Activated T-cell treated with anti-CD3 and anti-CD28 coated beads for 1 hour (primary cell): ENCODE data around the gene RNF43.
"Not testable (repeated sequence)": the region's sequence is repeated elsewhere in the genome, so short reads cannot be mapped to it uniquely, and the experiment has no call there.

Source experiments
- DNase-seq: peaks from one replicate; pipeline ENCODE4 v3.0.0-alpha.2; 2020; ENCODE audit warnings: low read depth

Gene RNF43

DNA sequence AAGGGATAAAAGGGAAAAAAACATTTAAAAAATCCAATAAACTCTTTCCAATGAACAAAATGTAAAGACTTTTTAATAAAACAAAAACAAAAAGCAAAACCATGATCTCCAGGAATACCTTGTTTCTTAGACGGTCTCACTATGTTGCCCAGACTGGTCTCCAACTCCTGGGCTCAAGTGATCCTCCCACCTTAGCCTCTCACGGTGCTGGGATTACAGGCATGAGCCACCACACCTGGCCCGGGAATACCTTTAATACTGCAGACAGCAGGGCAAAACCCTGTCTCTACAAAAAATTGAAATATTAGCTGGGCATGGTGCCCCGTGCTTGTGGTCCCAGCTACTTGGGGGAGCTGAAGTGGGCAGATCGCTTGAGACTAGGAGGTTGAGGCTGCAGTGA, 7.9 kb downstream of the RNF43 start:
- DNase-seq: no peak

DNA sequence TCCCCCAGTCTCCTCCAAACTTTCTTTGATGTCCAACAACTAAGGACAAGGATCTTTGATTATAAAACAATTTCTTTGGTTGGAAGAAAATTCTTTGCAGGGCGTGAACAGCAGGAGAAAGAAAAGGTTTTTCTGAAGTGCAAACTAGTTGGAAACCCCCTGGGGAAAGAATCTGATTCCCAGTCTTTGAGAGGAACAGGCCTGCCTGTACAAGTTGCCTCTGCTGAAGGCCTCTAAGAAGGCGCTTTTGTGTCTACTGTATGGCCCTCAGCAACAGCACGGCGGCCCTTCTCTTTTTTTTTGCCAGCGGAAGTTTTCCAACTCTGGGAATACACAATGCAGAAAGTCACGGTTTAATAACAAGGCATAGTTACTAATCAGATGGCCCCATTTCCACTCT, 14.0 kb downstream of the RNF43 start:
- no peak for DNase-seq

DNA sequence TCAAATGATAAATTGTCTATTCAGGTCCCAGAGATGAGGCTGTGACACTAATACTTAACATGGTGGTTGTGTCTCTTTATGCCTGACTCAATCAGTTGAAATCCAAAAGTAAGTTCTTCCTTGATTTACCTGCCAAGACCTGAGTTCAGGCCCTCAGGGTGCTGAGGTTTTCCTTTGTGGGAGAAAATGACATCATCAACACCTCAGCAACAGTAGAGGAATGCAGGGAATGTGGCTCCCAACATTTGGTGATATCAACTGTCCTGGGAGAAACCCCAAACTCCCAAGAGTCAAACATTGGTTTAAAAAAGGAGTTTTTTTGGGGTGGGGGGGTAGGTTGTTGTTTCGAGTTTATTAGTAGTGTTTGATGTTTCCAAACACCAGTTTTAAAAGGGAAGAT, 14.7 kb downstream of the RNF43 start:
- DNase-seq: no peak

DNA sequence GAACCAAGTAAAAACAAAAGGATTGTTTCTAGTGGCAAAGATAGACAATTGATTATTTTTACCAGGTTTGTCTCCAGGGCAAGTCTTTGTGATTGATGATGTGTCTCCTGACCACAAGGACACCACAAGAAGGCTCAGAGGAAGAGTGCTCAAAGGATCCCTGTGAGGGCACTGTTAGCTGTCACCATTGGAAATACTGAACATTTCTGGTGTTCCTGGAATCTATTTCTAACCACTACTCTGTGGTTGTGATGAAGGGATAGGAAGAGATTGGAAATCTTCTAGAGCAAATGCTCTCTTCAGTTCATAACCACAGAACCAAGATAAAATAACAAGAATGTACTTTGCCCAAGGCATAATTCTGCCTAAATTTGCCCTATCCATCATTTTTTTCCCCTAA, 15.3 kb downstream of the RNF43 start:
- no peak for DNase-seq

DNA sequence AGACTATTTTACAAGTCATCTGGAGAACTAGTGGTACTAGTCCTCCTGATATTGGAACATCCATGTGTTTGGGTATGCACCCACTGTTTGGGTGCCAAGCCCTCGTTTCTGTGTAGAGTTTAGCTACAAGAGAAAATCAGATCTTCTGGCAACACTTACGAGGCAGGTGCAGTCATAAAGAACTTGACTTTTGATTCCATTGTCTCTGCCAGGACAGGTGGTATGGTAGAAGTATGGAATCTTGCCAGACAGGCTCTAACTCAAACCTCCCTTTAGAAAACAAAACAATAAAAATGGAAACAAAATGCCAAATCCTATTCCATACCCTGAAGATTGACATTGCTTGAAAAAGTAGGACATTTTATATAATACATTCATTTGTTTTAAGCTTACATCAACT, 16.0 kb downstream of the RNF43 start:
- no peak for DNase-seq

DNA sequence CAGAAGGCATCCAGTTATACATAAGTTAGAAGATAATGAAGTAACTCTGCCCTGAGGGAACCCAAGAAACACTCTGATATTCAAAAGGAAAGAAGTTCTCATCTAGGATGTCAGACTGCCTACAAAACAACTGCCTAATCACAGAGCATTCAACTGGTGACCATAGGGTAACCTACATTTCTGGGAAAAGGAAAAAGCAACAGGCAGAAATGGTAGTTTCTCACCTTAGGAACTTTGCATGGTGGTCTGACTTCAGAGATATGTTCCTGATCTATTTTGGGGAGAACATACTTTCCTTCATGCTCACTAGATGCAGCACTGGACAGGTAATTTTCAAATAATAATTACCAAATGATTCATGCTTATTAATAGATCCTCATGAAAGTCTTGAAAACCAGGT, 16.5 kb downstream of the RNF43 start:
- DNase-seq: no peak

DNA sequence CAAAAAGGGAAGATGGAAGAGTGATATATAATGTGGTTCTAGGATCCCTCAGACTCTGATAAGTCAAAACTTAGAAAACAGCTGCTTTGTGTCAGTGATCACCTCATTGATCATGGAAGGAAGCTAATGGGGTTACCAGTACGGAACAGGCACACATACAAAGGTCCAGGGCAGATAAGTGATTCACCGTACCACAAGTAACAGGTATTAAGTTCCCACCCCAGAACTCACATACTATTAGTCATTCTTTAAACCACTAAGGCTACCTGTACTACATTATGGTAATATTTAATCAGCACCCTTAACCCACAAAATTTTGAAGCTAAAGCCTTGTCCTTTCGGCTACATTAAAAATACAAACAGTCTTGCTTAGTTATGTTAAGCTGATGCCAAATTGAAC, 17.4 kb downstream of the RNF43 start:
- DNase-seq: no peak

DNA sequence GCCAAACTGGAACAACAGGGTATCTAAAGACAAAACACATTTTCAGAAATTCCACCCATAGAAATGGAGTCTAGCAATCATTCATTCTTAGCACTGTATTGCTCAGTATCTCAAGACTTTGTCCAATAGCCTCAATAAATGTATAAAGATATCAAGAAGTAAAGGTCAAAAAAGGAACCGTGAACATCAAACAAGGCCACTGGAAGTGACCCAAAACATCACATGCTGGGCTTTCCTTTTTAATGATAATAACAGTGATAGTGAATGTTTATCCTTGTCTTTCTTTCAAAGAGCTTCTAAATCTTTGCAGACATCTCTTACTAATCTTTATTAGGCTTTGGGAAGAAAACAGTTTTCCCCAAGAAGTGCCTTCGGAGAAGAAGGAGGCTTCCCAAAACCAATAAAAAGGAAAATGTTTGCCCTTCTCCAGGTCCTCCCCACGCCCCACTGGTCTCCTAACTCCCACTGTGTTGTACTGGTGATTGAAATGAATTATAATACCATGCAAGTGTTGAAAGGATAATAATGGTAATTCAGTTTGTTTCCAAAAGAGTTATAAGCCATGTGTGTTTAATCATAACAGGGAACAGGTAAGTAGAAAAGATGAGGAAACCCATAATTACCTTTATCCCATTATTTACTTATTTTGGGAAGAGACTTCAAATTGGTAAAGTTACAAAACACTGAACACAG, 18.6 kb downstream of the RNF43 start:
- DNase-seq: no peak

DNA sequence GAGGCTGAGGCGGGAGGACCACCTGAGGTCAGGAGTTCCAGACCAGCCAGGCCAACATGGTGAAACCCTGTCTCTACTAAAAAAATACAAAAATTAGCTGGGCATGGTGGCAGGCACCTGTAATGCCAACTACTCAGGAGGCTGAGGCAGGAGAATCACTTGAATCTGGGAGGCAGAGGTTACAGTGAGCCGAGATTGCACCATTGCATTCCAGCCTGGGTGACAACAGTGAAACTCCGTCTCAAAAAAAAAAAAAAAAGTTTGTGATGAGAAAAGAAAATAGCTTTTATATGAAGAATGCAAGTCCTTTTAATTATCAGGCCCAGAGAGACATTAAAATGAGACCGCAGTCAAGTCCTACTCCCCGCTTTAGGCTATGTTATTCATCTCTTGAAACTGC, 19.9 kb downstream of the RNF43 start:
- not testable (repeated sequence) for DNase-seq

DNA sequence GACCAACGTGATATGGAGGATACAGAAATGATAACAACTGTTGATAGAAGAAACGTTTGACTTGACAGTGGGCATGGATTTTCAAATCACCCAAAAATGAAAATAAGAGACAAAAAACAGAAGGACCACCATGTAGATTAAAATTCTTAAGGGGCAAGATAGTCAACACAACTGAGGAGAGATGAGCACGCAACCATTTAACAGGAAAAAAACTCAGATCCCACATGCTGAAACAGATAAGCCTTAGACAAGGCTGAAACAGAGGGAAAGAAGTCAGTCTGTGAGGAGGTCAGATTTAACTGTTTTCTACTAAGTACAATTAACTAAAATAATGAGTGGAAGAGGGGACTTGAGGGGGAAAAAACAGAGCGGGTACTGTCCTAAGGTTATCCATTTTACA, 21.2 kb downstream of the RNF43 start:
- no peak for DNase-seq

DNA sequence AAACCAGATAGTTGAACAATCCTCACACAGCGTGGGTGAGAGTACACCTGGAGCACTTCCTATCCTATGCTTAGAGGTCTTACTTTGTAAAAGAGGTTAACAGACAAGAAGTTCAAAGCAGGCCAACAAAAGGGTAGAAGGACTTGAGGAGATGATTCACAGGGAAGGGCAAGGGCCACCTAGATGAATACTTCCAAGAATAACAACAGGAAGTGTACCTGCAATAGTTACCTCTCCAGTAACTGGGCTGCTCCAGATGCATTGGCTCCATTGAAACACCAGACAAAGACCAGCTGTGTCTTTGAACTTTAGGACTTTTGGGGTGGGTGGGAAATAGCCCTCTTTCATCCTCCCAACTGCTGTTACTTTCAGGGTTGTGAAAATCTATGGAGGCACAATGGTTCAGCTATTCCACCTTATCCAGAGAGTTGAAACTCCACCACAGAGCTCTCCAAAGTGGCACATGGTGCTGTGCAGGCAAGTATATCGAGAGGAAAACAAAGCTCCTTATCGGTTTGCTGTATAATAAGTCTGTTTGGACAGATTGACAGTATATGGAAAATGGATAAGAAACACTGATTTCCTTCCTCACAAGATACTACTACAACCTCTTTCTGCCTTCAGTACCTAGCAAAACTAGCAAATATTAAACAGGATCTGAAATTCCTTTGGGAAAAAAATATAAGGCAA, 22.7 kb downstream of the RNF43 start:
- no peak for DNase-seq

DNA sequence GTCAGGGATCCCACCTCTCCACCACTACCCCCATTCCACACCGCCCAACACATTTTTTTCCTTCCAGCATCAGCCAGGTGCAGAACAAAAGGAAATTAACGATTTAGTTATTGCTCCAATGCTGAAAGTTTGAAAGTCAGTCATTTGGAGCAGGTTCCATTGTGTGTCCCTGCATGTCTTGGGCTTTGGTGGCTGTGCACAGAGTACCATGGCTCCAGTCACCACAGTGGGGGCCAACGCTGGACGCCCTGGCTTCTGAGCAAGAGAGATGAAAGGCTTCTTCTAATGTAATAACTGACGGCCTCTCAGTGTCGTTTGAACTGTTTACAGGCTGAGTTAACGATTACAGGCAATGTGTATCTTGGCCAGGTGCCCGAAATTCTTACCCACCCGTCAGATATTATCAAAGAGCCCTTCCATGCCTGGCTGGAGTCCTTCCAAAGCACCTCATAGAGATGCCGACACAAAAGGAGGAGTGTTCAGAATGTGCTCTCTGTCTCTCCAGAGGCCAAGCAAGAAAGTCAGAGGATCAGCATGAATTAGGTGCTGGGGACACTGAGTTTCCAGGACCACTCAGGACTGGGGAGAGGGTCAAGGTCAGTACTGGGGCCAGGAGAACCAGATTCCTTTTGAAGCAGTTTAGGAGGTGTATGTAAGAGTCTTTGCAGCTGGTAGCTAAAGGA, 25.9 kb downstream of the RNF43 start:
- DNase-seq: no peak

DNA sequence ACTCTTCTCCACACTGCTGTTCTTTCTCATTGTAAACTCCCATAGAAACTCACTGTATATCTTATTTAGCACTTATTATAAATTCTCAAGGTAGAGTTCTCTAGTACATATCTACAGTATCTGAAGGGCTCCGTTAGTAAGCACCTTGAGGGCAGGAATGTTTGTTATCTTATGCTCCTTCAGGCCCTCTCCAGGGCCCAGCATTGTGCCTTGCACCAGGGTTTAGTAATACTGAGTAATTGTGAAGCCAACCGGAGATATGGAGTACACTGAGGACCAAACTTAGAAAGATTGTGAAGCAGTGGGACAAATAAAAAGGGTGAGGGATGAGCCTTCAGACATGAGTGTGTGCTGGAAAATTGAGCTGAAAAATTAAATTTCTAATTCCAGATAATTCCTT, 26.4 kb downstream of the RNF43 start:
- no peak for DNase-seq

DNA sequence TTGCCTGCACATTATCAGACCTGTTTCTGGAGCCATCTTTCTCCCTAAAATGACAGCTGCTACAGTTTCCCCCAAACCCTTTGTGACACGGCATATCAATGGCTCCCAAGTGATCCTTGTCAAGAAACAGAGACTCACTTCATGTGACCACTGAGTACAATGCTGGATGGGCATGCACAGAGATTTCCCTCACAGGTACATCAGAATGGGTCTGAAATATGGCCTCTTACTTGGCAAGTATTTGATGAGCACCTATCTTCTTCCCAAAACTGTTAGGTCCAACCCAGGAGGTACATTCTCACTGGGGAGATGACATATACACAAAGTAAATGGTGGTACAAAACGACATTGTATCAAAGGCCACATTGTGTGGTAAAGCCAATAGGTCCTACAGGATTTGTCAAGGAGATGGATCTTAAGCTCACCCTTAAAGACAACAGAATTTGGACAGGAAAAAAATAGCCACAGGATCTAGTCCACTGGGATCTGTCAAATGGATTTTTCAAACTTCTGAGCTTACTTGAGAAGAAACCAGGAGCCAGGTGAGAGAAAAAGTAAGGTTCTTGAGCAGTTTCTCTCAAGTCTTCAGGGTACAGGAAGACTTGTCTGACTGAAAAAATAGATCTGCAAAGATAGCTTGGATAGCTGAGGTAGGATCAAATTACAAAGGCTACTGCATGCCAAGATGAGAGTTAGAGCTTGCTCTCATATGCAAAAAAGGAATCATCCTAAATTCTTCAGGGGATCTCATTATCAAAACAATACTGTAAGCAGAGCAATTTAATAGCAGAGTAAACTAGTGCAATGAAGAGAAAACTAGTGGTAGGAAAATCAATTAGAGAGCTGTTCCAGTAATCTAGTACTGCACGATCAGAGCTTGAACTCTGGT, 28.8 kb downstream of the RNF43 start:
- DNase-seq: no peak

DNA sequence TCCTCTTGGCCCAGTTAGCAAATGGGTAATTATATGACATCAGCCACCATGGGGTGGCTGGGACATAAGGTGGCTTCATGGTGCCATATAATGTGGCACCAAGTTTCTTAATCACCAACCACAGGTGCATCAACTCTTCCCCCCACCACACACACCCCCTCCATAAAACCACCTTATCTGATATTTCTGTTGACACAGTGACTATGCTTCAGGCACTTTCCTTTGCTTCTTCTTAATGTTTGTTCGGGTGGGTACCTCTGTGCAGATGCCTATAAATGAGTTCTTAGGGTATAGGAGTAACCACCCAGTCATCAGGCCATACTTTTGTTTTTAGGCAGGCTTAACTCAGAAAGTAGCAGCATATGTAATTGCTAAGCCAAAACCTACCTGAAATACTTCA, 29.5 kb downstream of the RNF43 start:
- DNase-seq: no peak

DNA sequence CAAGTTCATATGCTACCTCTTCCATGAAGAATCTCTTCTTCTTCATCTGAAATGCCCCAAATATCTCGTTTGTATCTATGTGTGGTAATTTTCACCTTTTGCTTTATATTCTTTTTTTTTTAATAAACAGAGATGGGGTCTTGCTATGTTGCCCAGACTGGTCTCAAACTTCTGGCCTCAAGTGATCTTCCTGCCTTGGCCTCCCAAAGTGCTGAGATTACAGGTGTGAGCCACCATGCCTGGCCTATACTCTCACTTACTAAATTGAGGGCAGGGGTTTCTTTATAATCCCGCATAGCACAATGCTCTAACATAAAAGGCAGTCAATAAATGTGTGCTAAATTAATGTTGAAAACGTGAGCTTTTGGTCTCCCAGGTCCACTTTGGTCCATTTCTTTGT, 30.6 kb downstream of the RNF43 start:
- DNase-seq: no peak

DNA sequence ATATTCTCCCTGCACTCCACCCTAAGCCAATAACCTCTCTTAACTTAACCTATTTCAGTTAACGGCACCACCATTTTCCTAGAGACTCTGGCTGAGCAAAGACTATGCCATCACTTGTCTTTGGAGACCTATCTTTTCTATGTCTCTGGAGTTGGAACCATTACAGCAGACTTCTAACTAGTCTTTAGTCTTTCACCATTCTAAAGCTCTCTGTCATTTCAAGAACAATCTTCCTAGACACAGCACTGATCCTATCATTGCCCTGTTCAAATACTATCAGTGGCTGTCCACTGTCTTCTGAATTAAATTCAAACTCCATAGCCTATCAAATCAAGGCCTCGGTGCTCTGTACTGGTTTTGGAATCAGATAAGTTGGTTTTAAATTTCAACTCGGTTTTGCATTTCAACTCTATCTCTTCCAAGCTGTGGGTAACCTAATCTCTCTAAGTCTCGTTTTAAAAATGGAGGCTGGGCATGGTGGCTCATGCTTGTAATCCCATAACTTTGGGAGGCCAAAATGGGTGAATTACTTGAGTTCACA, 31.9 kb downstream of the RNF43 start:
- no peak for DNase-seq

DNA sequence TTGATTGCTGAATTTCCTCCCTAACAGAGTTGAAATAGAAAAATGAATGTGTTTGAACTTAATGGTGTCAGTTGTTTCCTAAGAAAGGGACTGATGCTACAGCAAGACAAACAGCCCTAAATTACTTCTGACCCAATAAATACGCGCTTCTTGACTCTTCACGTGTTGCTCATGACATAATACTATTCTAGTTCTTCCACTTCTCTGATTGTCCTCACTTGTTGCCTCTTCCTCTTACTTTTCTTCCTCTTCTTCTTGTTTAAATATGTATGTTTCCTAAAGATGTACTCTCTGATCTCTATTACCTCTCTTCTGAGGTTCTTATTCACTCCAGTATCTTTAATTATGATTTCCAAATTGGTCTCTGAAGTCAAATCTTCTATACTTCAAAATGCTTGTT, 32.4 kb downstream of the RNF43 start:
- DNase-seq: no peak

DNA sequence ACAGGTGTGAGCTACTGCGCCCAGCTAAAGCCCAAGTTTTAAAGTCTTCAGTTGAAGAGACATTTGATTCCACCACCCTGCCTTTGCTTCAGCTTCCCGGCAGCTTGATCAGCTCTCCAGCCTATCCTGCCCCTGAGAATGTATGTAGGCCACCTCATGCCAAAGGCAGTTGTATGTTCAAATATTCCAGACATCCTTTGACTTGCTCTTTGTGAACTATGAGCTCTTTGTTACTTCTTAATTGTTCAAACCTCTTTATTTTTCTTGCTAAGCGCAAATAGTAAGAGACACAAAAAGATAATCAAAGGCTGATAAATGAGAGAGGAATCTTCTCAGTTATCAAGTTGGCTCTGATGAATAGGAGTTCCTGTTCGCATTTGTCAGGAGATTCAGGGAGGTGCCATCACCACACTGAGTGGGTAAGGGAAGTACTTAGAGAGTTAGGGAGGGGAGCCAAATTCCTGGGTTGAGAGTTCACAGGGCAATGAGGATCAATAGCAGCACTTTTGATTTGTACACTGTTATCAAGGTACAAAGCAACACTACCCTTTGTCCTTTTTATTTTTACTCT, 33.4 kb downstream of the RNF43 start:
- DNase-seq: no peak

DNA sequence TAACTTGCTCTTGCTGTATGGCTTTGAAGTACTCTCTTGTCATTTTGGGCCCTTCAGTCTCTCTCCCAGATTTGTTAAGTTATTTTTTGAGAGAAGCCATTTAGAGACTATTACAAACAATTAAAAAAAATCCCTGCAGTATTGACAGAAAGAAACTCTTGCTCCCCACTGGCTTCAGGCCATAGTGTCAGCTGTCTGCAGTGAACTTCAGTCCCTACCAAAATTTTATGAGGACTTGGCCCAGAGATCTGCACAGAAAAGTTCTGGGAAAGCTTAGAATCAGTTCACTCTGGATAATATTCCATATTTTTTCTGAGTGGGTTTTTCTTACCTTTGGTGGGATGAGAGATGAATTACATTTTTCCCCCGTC, 34.5 kb downstream of the RNF43 start:
- DNase-seq: no peak

DNA sequence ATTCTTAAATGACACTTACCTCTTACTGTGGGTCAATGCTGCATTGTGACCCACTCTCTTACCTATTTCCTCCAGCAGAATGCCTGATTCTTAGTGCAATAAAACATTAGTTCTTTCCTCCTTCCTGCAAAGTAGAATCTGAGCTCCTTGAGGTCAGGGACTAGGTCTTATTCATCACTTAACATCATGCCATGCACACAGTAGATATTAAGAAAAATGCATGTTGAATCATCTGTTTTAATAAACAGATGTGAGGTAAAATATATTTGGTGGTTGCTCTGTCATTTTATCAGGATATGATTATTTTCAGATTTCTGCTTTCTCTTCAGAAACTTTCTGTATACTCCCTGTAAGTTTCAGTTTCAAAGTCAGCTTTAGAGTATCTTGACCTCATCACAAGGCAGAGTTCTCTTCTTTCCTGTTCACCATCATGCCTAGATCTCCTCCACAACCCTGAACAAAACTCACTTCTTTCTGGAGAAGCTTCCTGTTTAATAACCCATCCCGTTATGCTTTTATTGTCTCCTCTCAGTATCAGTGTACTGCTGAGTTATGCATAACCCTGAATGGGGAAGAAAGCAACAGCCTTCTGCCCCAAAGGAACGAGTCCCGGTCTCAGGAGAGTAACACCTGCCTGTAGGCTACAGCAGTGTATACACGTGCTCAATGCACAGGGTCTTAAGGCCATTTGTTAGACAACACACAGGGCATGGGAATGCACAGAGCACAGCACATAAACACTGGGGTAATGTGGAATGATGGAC, 35.0 kb downstream of the RNF43 start:
- DNase-seq: no peak
